Measurements from ENCODE around the gene CYTIP. TPM values are rescaled to one million over a fixed set of nuclear protein-coding genes. Genes with fewer than 3 reads are reported as not detected.

Gene CYTIP
- total RNA-seq, 2 donors from 2014 or later, result 0.31 TPM; not detected in 1

- Mint-ChIP-seq H3K27me3 (ENCODE audit: insufficient read depth) (peaks cover 28% of the 10 kb centered on the region), H3K4me3 (no peak overlapping the region), H3K36me3 (ENCODE audit: low read depth) (no peaks in the 10 kb centered on the region), H3K9me3 (no peaks in the 10 kb centered on the region), H3K4me1 (peaks cover 3% of the 10 kb centered on the region), H3K27ac (no peak overlapping the region)
- 90 to 100% methylated on average over 1 to 4 of the region's 4 CpGs for whole genome bisulfite sequencing, 2 experiments (ENCODE audit: insufficient coverage in 1 of 2, insufficient read length in 1 of 2)
- no peak for TF ChIP-seq CTCF (conservative IDR thresholded peaks at IDR 0.05)
- Histone ChIP-seq H3K36me3 (ENCODE audit: control insufficient read depth, insufficient read depth, low read length) (no peaks in the 10 kb centered on the region), H3K4me3 (ENCODE audit: low read length) (no peak overlapping the region), H3K27me3 (ENCODE audit: control insufficient read depth, insufficient read depth, low read length, poor library complexity, severe bottlenecking) (peaks cover 28% of the 10 kb centered on the region), H3K4me1 (ENCODE audit: control insufficient read depth, insufficient read depth, low read length) (no peaks in the 10 kb centered on the region), H3K9me3 (ENCODE audit: control insufficient read depth, low read length) (no peaks in the 10 kb centered on the region), H3K27ac (ENCODE audit: low read depth, low read length) (no peak overlapping the region), H3K9ac (ENCODE audit: extremely low read depth, low read length, poor library complexity, severe bottlenecking) (no peak overlapping the region)
- DNase-seq, result no peak
Observed at GRCh38 chr2:157418239-157418641, 25.6 kb downstream of the CYTIP start.

GRCh38 chr2:157415591-157416101 lies 28.2 kb downstream of the CYTIP start:
- TF ChIP-seq CTCF (conservative IDR thresholded peaks at IDR 0.05), result no peak
- WGBS, 2 experiments (ENCODE audit: insufficient coverage in 1 of 2, insufficient read length in 1 of 2), result 91% methylated on average over 13 of the region's 13 CpGs; no CpG with 5 or more reads in 1 of the 2 experiments
- H3K27me3 Mint-ChIP-seq (ENCODE audit: insufficient read depth), result peaks cover 25% of the 10 kb centered on the region

GRCh38 chr2:157414050-157414449 lies 29.8 kb downstream of the CYTIP start:
- H3K9me3 ChIP-seq (ENCODE audit: control insufficient read depth, low read length), result no peaks in the 10 kb centered on the region
- no peaks in the 10 kb centered on the region for H3K36me3 Mint-ChIP-seq (ENCODE audit: low read depth)
- no peak overlapping the region for H3K4me3 ChIP-seq (ENCODE audit: low read length)
- H3K27ac Mint-ChIP-seq, result no peak overlapping the region
- peaks cover 3% of the 10 kb centered on the region for H3K4me1 Mint-ChIP-seq
- no peak for TF ChIP-seq CTCF (conservative IDR thresholded peaks at IDR 0.05)
- H3K9me3 Mint-ChIP-seq, result no peaks in the 10 kb centered on the region
- H3K27ac ChIP-seq (ENCODE audit: low read depth, low read length), result no peak overlapping the region
- H3K9ac ChIP-seq (ENCODE audit: extremely low read depth, low read length, poor library complexity, severe bottlenecking), result no peak overlapping the region
- WGBS, 2 experiments (ENCODE audit: insufficient coverage in 1 of 2, insufficient read length in 1 of 2), result 100% methylated on average over 1 of the region's 1 CpG; no CpG with 5 or more reads in 1 of the 2 experiments
- no peaks in the 10 kb centered on the region for H3K36me3 ChIP-seq (ENCODE audit: control insufficient read depth, insufficient read depth, low read length)
- H3K4me3 Mint-ChIP-seq, result no peak overlapping the region
- H3K27me3 Mint-ChIP-seq (ENCODE audit: insufficient read depth), result peaks cover 15% of the 10 kb centered on the region
- H3K4me1 ChIP-seq (ENCODE audit: control insufficient read depth, insufficient read depth, low read length), result no peaks in the 10 kb centered on the region
- H3K27me3 ChIP-seq (ENCODE audit: control insufficient read depth, insufficient read depth, low read length, poor library complexity, severe bottlenecking), result peaks cover 21% of the 10 kb centered on the region
- DNase-seq, result no peak

More at GRCh38 chr2:157415591-157416101, 28.2 kb downstream of the CYTIP start:
- Histone ChIP-seq H3K27ac (ENCODE audit: low read depth, low read length) (no peak overlapping the region), H3K9me3 (ENCODE audit: control insufficient read depth, low read length) (no peaks in the 10 kb centered on the region), H3K4me3 (ENCODE audit: low read length) (no peak overlapping the region), H3K27me3 (ENCODE audit: control insufficient read depth, insufficient read depth, low read length, poor library complexity, severe bottlenecking) (peaks cover 28% of the 10 kb centered on the region), H3K4me1 (ENCODE audit: control insufficient read depth, insufficient read depth, low read length) (no peaks in the 10 kb centered on the region), H3K36me3 (ENCODE audit: control insufficient read depth, insufficient read depth, low read length) (no peaks in the 10 kb centered on the region), H3K9ac (ENCODE audit: extremely low read depth, low read length, poor library complexity, severe bottlenecking) (no peak overlapping the region)
- H3K4me1 Mint-ChIP-seq, result peaks cover 3% of the 10 kb centered on the region
- no peak overlapping the region for H3K27ac Mint-ChIP-seq
- no peaks in the 10 kb centered on the region for H3K9me3 Mint-ChIP-seq
- H3K4me3 Mint-ChIP-seq, result no peak overlapping the region
- DNase-seq, result no peak
- no peaks in the 10 kb centered on the region for H3K36me3 Mint-ChIP-seq (ENCODE audit: low read depth)

Measured in endodermal cell (in vitro differentiated cells).